Stimulated activated naive CD8-positive, alpha-beta T cell treated with anti-CD3 and anti-CD28 coated beads, Interleukin-15, Interleukin-2, amounts not matched to agents 100 U/mL and 50 U/mL, for 24 hours (primary cell): ENCODE data around the gene LYSMD3.

Experiments used
- ATAC-seq: fragments of 150-1000 bp; cut with Tn5 transposase; one replicate; pipeline ENCODE4 v1.10.0; 2021
- DNase-seq: peaks from one replicate; pipeline ENCODE4 v3.0.0; 2021

LYSMD3 gene

DNA sequence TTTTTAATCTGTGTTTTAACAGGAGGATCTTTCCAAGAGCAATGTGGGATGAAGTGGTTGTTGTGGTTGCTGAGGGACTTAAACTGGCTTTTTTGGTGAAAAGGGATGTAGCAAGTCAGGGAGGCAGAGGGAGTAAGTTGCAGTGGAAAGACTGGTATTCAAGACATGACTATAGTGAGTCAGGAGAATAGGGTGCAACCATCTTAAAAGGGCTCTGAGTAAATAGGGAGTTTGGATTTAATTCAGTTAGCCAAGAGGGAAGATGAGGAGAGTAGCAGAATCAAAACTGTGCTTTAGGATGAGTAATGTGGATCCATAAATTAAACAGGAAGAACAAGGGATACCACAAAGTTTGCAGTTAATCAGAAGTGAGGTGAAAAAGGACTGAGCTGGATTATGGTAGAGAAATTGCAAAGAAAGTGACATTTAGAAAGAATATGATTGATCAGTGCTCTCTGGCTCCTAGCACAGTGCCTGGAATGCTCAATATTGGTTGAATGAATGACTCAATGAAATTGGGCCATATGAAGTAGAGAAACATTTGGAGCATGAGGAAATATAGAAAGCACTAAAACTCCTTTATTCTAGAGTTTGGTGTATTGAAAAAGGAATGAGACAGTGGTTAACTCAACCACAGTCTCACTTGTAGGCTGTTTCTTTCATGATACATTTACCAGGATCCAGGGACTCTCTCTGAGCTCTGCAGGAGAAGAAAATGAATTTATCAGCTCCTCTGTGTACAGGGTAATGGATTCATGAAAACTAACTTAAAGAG, 49.6 kb downstream of the LYSMD3 start:
- DNase-seq: no peak
- ATAC-seq: no peak

DNA sequence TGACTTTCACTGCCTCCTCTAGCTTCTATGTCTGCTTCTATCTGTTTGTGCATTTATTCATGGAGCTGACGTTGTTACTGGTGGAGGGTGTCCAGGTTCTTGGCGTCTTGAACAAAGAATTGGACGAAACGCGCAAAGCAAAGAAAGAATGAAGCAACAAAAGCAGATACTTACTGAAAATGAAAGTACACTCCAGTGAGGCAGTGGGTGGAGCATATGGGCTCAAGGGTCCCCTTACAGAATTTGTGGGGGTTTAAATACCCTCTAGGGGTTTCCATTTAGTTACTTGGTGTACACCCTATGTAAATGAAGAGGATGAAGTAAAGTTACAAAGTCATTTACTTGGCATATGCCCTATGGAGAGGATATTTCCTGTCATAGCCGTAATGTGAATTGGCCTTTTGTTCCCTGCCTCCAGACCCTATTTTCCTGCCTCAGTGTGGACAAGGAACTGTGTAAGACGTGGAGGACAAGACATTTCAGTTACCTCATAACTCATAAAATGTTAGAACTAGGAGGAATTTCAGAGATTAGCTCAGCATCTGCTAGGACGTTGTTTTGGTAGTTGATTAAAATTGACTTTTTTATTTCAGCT, 51.7 kb downstream of the LYSMD3 start:
- DNase-seq (no peak), ATAC-seq (no peak)

DNA sequence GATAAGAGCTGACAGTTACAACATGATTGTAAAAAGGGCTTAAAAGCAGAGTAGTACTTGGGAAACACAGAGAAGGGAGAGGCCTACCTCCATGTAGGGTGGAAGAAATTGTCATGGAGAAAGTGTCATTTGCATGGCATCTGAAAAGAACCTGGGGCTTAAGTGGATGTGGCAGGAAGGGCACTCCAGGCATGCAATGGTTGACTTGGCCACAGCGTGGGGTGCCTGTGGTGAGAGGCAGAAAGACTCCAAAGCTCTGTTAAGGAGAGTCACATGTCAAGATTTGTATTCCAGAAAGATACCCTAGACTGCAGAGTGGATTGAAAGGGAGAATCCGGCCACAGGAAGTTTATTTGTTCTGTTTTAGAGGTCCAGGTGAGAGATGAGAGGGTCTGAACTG, 52.3 kb downstream of the LYSMD3 start:
- DNase-seq (no peak), ATAC-seq (no peak)

DNA sequence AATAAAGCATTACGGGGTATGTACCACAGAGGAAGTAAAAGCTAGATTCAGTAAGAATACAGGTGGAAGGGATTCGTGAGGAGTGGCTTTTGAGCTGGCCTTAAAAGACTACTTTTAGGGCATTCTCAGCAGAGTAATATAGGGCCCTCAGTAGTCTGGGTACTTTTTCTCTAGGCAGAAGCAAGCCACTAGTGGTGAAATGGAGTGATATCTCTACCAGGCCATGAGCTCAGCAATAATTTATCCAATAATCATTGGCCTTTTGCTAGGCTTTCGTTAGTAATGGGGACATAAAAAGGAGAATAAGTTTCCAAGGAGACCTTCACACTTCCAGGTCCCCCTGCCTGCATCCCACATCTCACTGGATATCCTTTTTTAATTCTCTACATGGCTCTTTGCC, 53.0 kb downstream of the LYSMD3 start:
- DNase-seq: no peak
- ATAC-seq: no peak

- DNase-seq: no peak
- ATAC-seq: no peak
Observed at GRCh38 chr5:90475436-90475980, 53.9 kb downstream of the LYSMD3 start.

- peak; percentile 90 for ATAC-seq
- peak; percentile 95 for DNase-seq
Observed at GRCh38 chr5:90474235-90475107, 54.9 kb downstream of the LYSMD3 start, which contains the start of the genes MBLAC2 and POLR3G. Gene MBLAC2, minus strand, starts transcription at chr5:90474771. Its CDS starts 479 bp downstream, at chr5:90474292. Gene POLR3G, plus strand, starts transcription at chr5:90474864. Its CDS starts 10,704 bp downstream, at chr5:90485568.

DNA sequence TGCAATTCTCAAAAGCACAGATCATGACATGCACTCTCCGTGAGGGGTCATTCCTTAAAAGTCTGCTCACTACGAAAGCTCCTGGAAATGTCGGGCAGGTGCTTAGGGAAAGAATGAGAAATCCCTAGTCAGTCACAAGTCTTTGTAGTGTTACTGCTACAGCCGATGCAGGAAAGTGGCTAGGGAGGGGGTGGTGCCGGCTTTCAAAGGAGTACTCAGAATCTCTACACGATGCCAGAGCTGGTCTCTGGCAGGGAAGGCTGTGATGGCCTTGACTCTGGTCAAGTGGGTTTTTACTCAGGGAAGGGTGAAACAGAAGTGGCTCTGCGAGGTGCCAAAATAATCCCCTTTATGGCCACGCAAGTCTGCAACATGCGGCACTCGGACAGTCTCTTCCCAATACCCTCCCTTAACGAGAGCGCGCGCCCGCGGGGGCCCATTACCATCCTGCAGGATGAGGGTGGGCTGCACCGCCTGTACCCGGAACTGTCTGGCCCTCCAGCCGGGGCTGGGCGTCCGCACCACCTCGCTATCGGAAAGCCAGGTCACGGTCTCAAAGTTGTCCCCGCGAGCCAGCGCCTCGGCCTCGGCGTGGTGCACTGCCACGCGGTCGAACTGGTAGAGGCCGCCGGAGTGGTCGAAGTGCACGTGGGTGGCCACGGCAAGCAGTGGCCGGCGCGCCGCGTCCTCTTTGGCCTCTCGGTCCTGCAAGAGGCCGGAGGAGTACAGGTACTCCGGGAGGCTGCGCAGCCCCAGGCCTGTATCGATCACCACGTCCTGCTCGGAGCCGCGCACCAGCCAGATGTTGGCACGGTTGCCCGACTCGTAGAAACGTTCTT, 55.8 kb downstream of the LYSMD3 start:
- ATAC-seq (no peak), DNase-seq (peak; percentile 41)

- DNase-seq: no peak
- no peak for ATAC-seq
Observed at GRCh38 chr5:90472783-90473395, 56.5 kb downstream of the LYSMD3 start.
